Large intestine (tissue), 3 donors: ENCODE data around the gene CHAF1A. TPM values are rescaled to one million over a fixed set of nuclear protein-coding genes. Genes with fewer than 3 reads are reported as not detected.

Source experiments
- DNase-seq, 2 donors: peaks; one replicate each; pipeline versions ENCODE4 v3.0.0 to v3.0.0-alpha.2; 2013
- H3K27ac ChIP-seq: one replicate; pipeline ENCODE4 v1.5.1; 2013; ENCODE audit warnings: low read length
- H3K27me3 ChIP-seq: 2 replicates; pipeline ENCODE4 v1.6.1; 2013; ENCODE audit warnings: low read length; ENCODE audit not compliant: control insufficient read depth, insufficient read depth
- H3K36me3 ChIP-seq: 2 replicates; pipeline ENCODE4 v1.6.1; 2013; ENCODE audit warnings: low read length; ENCODE audit not compliant: control insufficient read depth, insufficient read depth
- H3K4me1 ChIP-seq: one replicate; pipeline ENCODE4 v1.6.1; 2013; ENCODE audit warnings: low read length; ENCODE audit not compliant: control insufficient read depth, insufficient read depth
- H3K4me3 ChIP-seq: one replicate; pipeline ENCODE4 v1.5.1; 2013; ENCODE audit warnings: low read length
- H3K9me3 ChIP-seq: one replicate; pipeline ENCODE4 v1.6.1; 2013; ENCODE audit warnings: mild to moderate bottlenecking, low read depth, low read length, moderate library complexity; ENCODE audit not compliant: control insufficient read depth
- WGBS: methylation state at CpG from one replicate; pipeline ENCODE4 v1.1.5; 2013; ENCODE audit warnings: low lambda C conversion rate; ENCODE audit not compliant: insufficient coverage; 5-methylcytosine and 5-hydroxymethylcytosine counted together
- polyA plus RNA-seq: library from polyadenylated mRNA; unstranded; fragments of 120-200 nt; gene quantifications from one replicate; pipeline ENCODE4 v1.2.1, GENCODE V29; 2013

CHAF1A gene
- polyA plus RNA-seq, 1 donor, result 12.4 TPM

DNA sequence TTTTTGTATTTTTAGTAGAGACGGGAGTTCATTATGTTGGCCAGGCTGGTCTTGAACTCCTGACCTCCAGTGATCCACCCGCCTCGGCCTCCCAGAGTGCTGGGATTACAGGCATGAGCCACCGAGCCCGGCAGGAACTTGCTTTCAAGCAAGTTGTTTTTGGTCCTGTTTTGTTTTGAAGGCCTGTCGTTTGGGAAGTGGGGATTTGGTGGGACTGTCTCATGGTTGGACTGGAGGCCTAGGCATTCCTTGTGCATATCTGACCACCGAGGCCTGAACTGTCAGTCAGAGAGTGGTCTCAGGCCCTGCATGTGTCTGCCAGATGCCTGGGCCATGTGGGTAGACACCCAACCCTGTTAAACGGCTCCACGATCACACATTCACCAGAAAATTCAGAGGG is 28.9 kb downstream of the CHAF1A start:
- Histone ChIP-seq H3K4me3 (no peak overlapping the region), H3K27me3 (no peaks in the 10 kb centered on the region), H3K27ac (no peak overlapping the region), H3K9me3 (no peaks in the 10 kb centered on the region), H3K36me3 (peaks cover 45% of the 10 kb centered on the region), H3K4me1 (no peaks in the 10 kb centered on the region)
- WGBS, result no CpG with 5 or more reads among the region's 9 CpGs
- no peak for DNase-seq

DNA sequence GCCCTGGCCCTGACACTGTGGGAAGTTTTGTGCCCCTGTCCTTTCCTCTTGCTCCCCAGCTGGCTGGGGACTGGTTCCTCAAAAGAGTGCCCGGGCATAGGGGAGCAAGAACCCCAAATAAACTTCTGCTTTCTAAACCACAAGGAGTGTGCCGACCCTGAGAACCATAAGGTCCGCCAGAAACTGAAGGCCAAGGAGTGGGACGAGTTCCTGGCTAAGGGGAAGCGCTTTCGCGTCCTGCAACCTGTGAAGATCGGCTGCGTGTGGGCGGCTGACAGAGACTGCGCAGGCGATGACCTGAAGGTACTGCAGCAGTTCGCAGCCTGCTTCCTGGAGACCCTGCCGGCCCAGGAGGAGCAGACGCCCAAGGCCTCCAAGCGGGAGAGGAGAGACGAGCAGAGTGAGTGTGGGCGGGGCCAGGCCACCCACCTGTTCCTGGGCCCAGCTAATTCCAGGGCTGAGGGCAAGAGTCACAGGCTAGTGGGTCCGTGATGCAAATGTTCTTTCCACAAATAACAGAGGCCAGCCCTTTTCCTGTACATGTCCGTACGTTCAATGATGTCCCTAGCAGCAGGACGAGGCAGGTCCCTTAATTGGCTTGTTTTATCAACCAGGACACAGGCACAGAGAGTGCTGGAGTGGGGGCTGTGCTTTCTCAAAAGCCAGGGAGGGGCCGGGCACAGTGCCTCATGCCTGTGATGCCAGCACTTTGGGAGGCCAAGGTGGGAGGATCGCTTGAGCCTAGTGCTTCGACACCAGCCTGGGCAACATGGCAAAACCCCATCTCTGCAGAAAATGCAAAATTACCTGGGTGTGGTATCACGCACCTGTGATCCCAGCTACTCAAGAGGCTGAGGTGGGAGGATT is 29.6 kb downstream of the CHAF1A start:
- Histone ChIP-seq H3K4me3 (no peak overlapping the region), H3K36me3 (peaks cover 52% of the 10 kb centered on the region), H3K27me3 (no peaks in the 10 kb centered on the region), H3K4me1 (no peaks in the 10 kb centered on the region), H3K9me3 (no peaks in the 10 kb centered on the region), H3K27ac (no peak overlapping the region)
- 80% methylated on average over 1 of the region's 26 CpGs for WGBS
- no peak for DNase-seq

DNA sequence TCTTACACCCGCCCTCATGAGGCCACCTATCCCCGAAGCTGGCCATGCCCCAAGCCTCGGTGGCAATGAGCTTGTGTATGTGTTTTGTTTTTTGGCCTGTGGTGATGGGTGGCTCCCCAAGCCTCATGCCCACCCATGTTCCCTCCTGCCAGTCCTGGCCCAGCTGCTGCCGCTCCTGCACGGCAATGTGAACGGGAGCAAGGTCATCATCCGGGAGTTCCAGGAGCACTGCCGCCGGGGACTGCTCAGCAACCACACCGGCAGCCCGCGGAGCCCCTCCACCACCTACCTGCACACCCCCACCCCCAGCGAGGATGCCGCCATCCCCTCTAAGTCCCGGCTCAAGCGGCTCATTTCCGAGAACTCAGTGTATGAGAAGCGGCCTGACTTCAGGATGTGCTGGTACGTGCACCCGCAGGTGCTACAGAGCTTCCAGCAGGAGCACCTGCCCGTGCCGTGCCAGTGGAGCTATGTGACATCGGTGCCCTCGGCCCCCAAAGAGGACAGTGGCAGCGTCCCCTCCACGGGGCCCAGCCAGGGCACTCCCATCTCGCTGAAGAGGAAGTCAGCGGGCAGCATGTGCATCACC is 30.6 kb downstream of the CHAF1A start:
- WGBS, result no CpG with 5 or more reads among the region's 28 CpGs
- peaks cover 53% of the 10 kb centered on the region for H3K36me3 ChIP-seq
- no peak for DNase-seq
- no peak overlapping the region for H3K27ac ChIP-seq
- no peak overlapping the region for H3K4me3 ChIP-seq
- no peaks in the 10 kb centered on the region for H3K27me3 ChIP-seq
- H3K9me3 ChIP-seq, result no peaks in the 10 kb centered on the region
- no peaks in the 10 kb centered on the region for H3K4me1 ChIP-seq

GRCh38 chr19:4434391-4434790 is 32.0 kb downstream of the CHAF1A start:
- Histone ChIP-seq H3K4me3 (no peak overlapping the region), H3K36me3 (peaks cover 48% of the 10 kb centered on the region), H3K4me1 (no peaks in the 10 kb centered on the region), H3K9me3 (no peaks in the 10 kb centered on the region), H3K27ac (no peak overlapping the region), H3K27me3 (no peaks in the 10 kb centered on the region)
- DNase-seq, result no peak
- 100% methylated on average over 1 of the region's 9 CpGs for WGBS

DNA sequence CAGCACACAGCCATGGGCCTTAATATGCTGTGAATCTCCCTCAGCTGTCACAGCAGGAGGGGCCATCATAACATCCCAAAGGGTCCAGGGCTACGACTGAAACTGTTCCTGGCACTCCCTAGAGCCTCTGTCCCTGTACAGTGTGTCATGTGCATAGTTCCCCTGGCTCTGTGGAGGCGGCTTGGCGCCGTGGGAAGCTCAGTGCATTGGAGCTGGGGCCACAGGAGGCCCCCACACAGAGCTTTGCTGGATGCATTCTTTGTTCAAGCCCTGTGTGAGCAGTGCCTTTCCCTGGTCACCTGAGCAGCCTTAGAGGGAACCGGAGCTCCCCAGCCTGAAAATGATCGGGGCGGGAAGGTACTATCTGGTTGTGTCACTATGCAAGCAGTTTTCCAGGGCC is 33.8 kb downstream of the CHAF1A start:
- Histone ChIP-seq H3K27ac (no peak overlapping the region), H3K27me3 (no peaks in the 10 kb centered on the region), H3K4me1 (no peaks in the 10 kb centered on the region), H3K4me3 (no peak overlapping the region), H3K9me3 (no peaks in the 10 kb centered on the region), H3K36me3 (peaks cover 37% of the 10 kb centered on the region)
- no peak for DNase-seq
- no CpG with 5 or more reads among the region's 7 CpGs for WGBS

DNA sequence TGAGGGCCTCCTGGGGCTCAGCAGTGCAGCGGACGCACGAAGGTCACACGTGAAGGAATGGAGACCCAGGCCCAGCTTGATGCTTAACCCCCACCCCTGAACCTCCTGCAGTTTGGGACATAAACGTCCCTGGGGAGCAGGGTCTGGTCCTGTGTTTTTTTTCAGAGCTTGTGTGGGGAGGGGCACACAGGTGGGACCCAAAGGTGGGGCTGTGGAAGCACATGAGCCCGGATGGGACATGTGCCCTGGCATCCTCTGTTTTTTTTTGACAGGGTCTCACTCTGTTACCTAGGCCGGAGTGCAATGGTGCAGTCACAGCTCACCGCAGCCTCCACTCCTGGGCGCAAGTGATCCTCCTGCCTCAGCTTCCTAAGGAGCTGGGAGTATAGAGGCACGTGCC is 34.7 kb downstream of the CHAF1A start:
- H3K4me3 ChIP-seq, result no peak overlapping the region
- no peak for DNase-seq
- no peaks in the 10 kb centered on the region for H3K27me3 ChIP-seq
- peaks cover 31% of the 10 kb centered on the region for H3K36me3 ChIP-seq
- no peaks in the 10 kb centered on the region for H3K4me1 ChIP-seq
- WGBS, result no CpG with 5 or more reads among the region's 10 CpGs
- H3K9me3 ChIP-seq, result no peaks in the 10 kb centered on the region
- no peak overlapping the region for H3K27ac ChIP-seq

DNA sequence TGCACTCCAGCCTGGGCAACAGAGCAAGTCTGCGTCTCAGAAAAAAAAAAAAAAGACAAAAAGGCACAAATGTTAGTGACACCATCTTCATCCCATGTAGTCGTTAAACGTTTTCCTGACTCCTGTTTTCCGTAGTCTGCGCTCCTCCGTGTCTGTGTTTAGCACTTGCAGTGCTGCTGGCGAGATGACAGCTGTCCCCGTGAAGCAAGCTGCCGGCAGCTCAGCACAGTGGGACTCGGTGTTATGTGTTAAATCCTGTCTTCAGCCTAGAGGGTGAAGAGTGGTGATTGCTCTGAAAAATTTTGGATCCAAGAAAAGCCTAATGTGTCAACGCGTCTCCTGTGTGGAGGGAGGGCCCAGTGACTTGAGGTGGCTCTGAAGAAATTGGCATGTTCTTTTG is 36.8 kb downstream of the CHAF1A start:
- Histone ChIP-seq H3K27ac (no peak overlapping the region), H3K9me3 (no peaks in the 10 kb centered on the region), H3K4me1 (no peaks in the 10 kb centered on the region), H3K4me3 (no peak overlapping the region), H3K27me3 (no peaks in the 10 kb centered on the region), H3K36me3 (peaks cover 19% of the 10 kb centered on the region)
- WGBS, result 92% methylated on average over 4 of the region's 12 CpGs
- no peak for DNase-seq

- H3K36me3 ChIP-seq, result peaks cover 31% of the 10 kb centered on the region
- no peak overlapping the region for H3K27ac ChIP-seq
Observed at GRCh38 chr19:4441994-4442818, 39.8 kb downstream of the CHAF1A start.

GRCh38 chr19:4442819-4443146 is 40.3 kb downstream of the CHAF1A start:
- no peak overlapping the region for H3K4me3 ChIP-seq
- 100% methylated on average over 1 of the region's 10 CpGs for WGBS
- no peak for DNase-seq
- H3K9me3 ChIP-seq, result peaks cover 5% of the 10 kb centered on the region
- no peaks in the 10 kb centered on the region for H3K27me3 ChIP-seq
- H3K36me3 ChIP-seq, result peaks cover 37% of the 10 kb centered on the region
- no peaks in the 10 kb centered on the region for H3K4me1 ChIP-seq
- no peak overlapping the region for H3K27ac ChIP-seq

More at GRCh38 chr19:4441994-4442818, 39.8 kb downstream of the CHAF1A start:
- H3K4me3 ChIP-seq, result no peak overlapping the region
- no peaks in the 10 kb centered on the region for H3K27me3 ChIP-seq
- H3K9me3 ChIP-seq, result peaks cover 5% of the 10 kb centered on the region
- H3K4me1 ChIP-seq, result no peaks in the 10 kb centered on the region
- no CpG with 5 or more reads among the region's 22 CpGs for WGBS
- no peak for DNase-seq

DNA sequence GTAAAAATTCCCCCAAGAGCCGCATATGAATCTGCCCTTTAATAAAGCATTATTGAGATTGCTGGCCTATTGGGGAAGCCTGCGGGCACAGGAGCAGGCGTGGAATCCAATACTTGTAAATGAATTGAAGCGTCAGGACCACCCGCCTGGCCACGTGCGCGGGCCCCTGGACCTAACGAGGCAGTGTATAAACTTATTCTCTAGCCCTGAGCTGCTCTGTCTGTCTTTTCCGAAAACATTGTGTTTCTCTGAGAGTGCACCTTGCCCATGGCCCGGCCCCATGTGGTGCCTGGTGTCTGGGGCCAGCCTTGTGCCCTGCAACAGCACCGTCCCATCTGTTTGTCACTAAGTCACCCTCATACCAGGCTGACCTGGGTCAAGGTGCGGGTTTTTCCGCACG is 40.7 kb downstream of the CHAF1A start:
- DNase-seq, result no peak
- WGBS, result no CpG with 5 or more reads among the region's 15 CpGs
- Histone ChIP-seq H3K27ac (no peak overlapping the region), H3K9me3 (peaks cover 5% of the 10 kb centered on the region), H3K4me3 (no peak overlapping the region), H3K27me3 (no peaks in the 10 kb centered on the region), H3K36me3 (peaks cover 41% of the 10 kb centered on the region), H3K4me1 (no peaks in the 10 kb centered on the region)
